Adrenal gland (tissue), 12 donors: Measurements from ENCODE around the gene ZNF836. TPM values are rescaled to one million over a fixed set of nuclear protein-coding genes. Genes with fewer than 3 reads are reported as not detected.

Source experiments
- DNase-seq, 7 donors: peaks; one replicate each; pipeline ENCODE4 v3.0.0-alpha.2; 2019 to 2020
- H3K27ac ChIP-seq, 5 donors: fragments of 200-600 bp; sonication (generic) in 4 of 5; 1 replicate in 3 of 5; 2 replicates in 2 of 5; pipeline versions ENCODE4 v1.5.1 to v1.8.0; 2016 to 2020; ENCODE audit warnings: mild to moderate bottlenecking in 1 of 5
- H3K27me3 ChIP-seq: fragments of 200-600 bp; 2 replicates; pipeline ENCODE4 v1.8.0; 2021
- H3K36me3 ChIP-seq, 2 donors: fragments of 200-600 bp; replicated peaks in 1 of 2; 1 replicate in 1 of 2; 2 replicates in 1 of 2; pipeline versions ENCODE4 v1.5.1 to v1.8.0; 2018 to 2022
- H3K4me1 ChIP-seq, 2 donors: fragments of 200-600 bp; replicated peaks in 1 of 2; 1 replicate in 1 of 2; 2 replicates in 1 of 2; pipeline versions ENCODE4 v1.5.1 to v1.8.0; 2018 to 2021
- H3K4me3 ChIP-seq, 4 donors: fragments of 200-600 bp; sonication (generic) in 3 of 4; one replicate each; pipeline ENCODE4 v1.5.1; 2016 to 2018
- H3K9me3 ChIP-seq, 3 donors: fragments of 200-600 bp; sonication (generic) in 1 of 3; replicated peaks in 1 of 3; 1 replicate in 2 of 3; 2 replicates in 1 of 3; pipeline versions ENCODE4 v1.5.1 to v1.8.0; 2016 to 2021
- CTCF ChIP-seq, 6 experiments: fragments of 450-650 bp in 4 of 6; fragments of 200-600 bp in 2 of 6; sonication (generic) in 1 of 6; IDR thresholded peaks; 1 replicate in 5 of 6; 2 replicates in 1 of 6; pipeline versions ENCODE4 v1.5.1 to v1.8.0; 2016 to 2021; ENCODE audit warnings: antibody characterized with exemption in 6 of 6, mild to moderate bottlenecking in 2 of 6, moderate library complexity in 1 of 6
- POLR2A ChIP-seq, 2 donors: fragments of 450-650 bp; IDR thresholded peaks; one replicate each; pipeline ENCODE4 v1.6.1; 2017; ENCODE audit warnings: antibody characterized with exemption in 2 of 2, mild to moderate bottlenecking in 2 of 2, moderate library complexity in 1 of 2
- WGBS, 4 donors: extraction: QIAGEN DNeasy Blood & Tissue Kit in 2 of 4; methylation state at CpG; one replicate each; pipeline versions ENCODE4 v1.1.5 to v1.1.7; 2013 to 2017; 5-methylcytosine and 5-hydroxymethylcytosine counted together
- intact Hi-C, 2 donors: fragments of 100-400 bp; cut with DNase I; formaldehyde crosslinking; loops; one replicate each; pipeline versions ENCODE4 v1.14.1 to v1.15.0; 2022 to 2023
- polyA plus RNA-seq, 3 donors: library from polyadenylated mRNA; stranded (reverse); fragments of 200-250 nt in 2 of 3; fragments of 350-450 nt in 1 of 3; fragmentation: Illumina TruSeq in 1 of 3; extraction: RNeasy Lipid Tissue Mini Kit (QIAGEN cat#74804) in 1 of 3; gene quantifications; one replicate each; pipeline ENCODE4 v1.2.3, GENCODE V29; 2013 to 2014
- total RNA-seq, 9 donors: library from RNA; depleted of rRNA in 4 of 9; stranded (reverse); fragments of >200 nt in 4 of 9; fragments of 120-200 nt in 1 of 9; fragmentation: NEBNext Ultra II Directional in 1 of 9; extraction: Animal tissue kit (Norgen Biotek cat#: 25700) in 1 of 9; gene quantifications; one replicate each; pipeline versions ENCODE4 v1.1.0 to v1.2.4, GENCODE V29; 2013 to 2023
- donor health status: healthy with polysubstance abuse.
- donor health status: Bipolar disorder and iron deficiency.
- donor health status: DM: yes; HTN: yes; CAD: no.
- donor health status: DM: no; HTN: no; CAD: no.
- donor health status: DM: no; HTN: no; CAD: no.
- donor health status: DM: yes; HTN: yes; CAD: no.

ZNF836 gene
- total and polyA plus RNA-seq, 12 donors = 7.4 to 180 (median 29.2) TPM

DNA sequence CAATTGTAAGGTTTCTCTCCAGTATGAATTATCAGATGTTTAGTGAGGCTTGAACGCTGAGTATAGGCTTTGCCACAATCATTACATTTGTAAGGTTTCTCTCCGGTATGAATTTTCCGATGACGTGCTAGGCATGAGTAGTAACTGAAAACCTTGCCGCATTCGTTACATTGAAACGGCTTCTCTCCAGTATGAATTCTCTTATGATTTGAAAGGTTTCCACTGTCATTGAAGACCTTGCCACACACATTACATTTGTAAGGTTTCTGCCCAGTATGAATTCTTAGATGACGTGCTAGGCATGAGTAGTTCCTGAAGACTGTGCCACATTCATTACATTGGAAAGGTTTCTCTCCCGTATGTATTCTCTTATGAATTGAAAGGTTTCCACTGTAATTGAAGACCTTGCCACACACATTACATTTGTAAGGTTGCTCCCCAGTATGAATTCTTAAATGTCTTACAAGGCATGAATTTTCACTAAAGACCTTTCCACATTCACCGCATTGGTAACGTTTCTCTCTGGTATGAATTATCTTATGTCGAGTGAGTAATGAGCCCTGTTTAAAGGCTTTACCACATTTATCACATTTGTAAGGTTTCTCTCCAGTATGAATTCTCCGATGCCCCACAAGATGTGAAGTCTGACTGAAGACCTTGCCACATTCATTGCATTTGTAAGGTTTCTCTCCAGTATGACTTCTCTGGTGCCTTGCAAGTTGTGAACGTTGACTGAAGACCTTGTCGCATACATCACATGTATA is 15.6 kb downstream of the ZNF836 start:
- H3K36me3 ChIP-seq = peaks cover 0 to 28% of the 10 kb centered on the region in 2 donors
- WGBS, 4 donors = 96 to 97% (median 97%) methylated on average over 15 of the region's 15 CpGs
- intact Hi-C loops = no loop called here
- no peak for DNase-seq
- no peak overlapping the region for H3K4me3 ChIP-seq
- H3K27ac ChIP-seq = no peak overlapping the region
- H3K9me3 ChIP-seq = peaks cover 0 to 53% (median 0%) of the 10 kb centered on the region in 3 donors
- H3K27me3 ChIP-seq = no peaks in the 10 kb centered on the region
- TF ChIP-seq POLR2A (IDR thresholded peaks at IDR 0.05) (no peak), CTCF (IDR thresholded peaks at IDR 0.05) (no peak)
- H3K4me1 ChIP-seq = no peaks in the 10 kb centered on the region

DNA sequence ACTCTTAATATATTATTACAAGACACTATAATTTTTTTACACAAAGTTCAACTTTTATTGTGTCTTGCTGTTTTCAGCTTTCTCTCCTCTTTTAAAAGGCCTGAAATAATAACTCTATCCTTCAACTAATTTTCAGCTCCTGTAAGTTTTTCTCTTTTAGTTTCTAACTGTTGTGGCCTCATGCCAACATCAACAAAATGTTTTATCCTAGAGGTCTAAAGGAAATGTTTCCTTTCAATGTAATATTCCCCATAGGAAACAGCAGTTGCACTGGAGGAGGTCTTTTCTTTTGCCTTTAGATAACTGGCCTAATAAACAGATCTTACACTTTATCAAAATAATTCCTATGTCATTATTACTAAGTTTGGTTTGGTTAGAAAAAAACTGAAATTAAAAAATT is 23.2 kb downstream of the ZNF836 start:
- Histone ChIP-seq H3K27me3 (no peaks in the 10 kb centered on the region), H3K4me1 (no peaks in the 10 kb centered on the region), H3K27ac (no peak overlapping the region), H3K9me3 (peaks cover 0 to 3% (median 0%) of the 10 kb centered on the region in 3 donors), H3K36me3 (no peaks in the 10 kb centered on the region), H3K4me3 (no peak overlapping the region)
- DNase-seq = no peak
- TF ChIP-seq POLR2A (IDR thresholded peaks at IDR 0.05) (no peak), CTCF (IDR thresholded peaks at IDR 0.05) (no peak)
- intact Hi-C loops = no loop called here

DNA sequence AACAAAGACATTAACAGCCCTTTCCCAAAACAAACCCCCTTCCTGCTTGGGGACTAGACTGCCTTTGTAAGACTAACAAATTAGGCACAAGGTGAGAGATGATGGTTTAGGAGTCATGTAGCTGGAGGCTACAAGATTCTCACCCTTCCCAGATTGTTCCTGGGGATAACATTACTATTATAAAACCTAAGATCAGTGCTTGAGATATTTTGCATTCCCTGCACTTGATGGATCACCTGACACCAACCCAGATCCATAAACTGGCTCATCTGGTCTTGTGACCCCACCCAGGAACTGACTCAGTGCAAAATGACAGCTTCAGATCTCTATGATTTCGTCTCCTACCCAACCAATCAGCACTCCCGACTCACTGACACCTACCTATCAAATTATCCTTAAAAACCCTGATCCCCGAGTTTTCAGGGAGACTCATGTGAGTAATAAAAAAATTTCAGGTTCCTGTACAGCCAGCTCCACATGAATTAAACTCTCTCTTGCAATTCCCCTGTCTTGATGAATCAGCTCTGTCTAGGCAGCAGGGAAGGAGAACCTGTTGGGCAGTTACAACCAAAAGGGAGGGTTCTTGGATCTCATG is 29.3 kb downstream of the ZNF836 start:
- TF ChIP-seq CTCF (IDR thresholded peaks at IDR 0.05) = no peak
- no peak for TF ChIP-seq POLR2A (IDR thresholded peaks at IDR 0.05)
- intact Hi-C loops = no loop called here
- Histone ChIP-seq H3K36me3 (no peaks in the 10 kb centered on the region), H3K4me1 (peaks cover 0 to 21% of the 10 kb centered on the region in 2 donors), H3K4me3 (no peak overlapping the region), H3K9me3 (no peaks in the 10 kb centered on the region), H3K27ac (no peak overlapping the region), H3K27me3 (no peaks in the 10 kb centered on the region)
- no peak for DNase-seq
- 74 to 79% (median 77%) methylated on average over 3 of the region's 3 CpGs for WGBS, 4 donors

DNA sequence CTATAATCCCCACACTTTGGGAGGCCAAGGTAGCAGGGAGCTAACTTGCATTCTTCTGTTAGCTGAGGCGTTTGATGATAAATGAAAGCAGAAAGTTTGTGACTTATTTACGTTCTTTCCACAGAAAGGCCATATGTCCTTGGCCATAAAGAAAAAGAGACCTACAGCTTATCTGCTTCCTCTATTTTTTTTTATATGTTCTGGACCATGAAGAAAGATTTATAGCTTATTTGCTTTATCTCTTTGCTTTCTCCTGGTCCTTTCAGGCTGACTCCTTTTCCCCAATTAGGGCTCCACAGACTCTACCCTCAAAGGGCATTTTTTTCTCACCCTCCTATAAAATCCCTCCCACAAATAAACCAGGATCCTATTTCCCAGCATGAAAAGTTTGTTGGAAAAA is 30.2 kb downstream of the ZNF836 start:
- WGBS, 4 donors = 56 to 77% (median 70%) methylated on average over 2 of the region's 2 CpGs

More for the DNA sequence above, 30.2 kb downstream of the ZNF836 start:
- DNase-seq = no peak
- TF ChIP-seq CTCF (IDR thresholded peaks at IDR 0.05) (no peak), POLR2A (IDR thresholded peaks at IDR 0.05) (no peak)
- Histone ChIP-seq H3K4me1 (peaks cover 0 to 21% of the 10 kb centered on the region in 2 donors), H3K36me3 (no peaks in the 10 kb centered on the region), H3K4me3 (no peak overlapping the region), H3K27ac (no peak overlapping the region), H3K27me3 (no peaks in the 10 kb centered on the region), H3K9me3 (no peaks in the 10 kb centered on the region)
- intact Hi-C loops = no loop called here
